ENCODE measurements around the gene NHERF1. TPM values are rescaled to one million over a fixed set of nuclear protein-coding genes. Genes with fewer than 3 reads are reported as not detected.
A peak's percentile ranks its signal among the peaks of the same experiment; 100 is the strongest.

The NHERF1 gene
- total and polyA plus RNA-seq, 2 of the 13 experiments (the other 11 are each of a cell fraction or from before 2014, with no cell fraction given), result 169 to 269 TPM

DNA sequence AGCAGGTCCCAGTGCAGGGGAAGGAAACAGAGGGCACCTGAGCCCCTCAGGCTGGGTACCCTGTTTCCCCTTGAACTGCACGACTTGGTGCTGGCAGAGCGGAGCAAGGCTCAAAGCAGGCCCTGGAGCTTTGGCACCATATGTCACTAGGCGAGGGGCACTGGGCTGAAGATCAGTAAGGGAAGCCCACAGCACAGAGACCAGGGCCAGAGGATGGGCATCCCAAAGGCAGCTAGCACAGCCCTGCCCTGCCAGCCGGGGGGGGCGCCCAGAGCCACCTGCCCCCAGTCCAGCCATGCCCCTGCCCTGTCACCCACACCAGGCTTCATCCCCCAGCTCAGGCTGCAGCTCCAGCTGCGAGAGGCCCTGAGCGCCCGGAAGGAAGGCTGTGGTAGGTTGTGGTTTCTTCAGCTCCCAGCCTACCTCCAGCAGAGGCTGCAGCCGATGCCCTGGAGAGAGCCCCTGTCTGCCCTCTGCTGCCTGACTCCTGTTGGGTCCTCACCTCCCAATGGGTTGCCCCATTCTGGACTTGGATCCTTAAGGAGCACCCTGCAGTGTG lies 10.9 kb downstream of the NHERF1 start (continued):
- TF ChIP-seq CCAR2 (optimal IDR thresholded peaks at IDR 0.05; ENCODE audit: low read depth, low read length) (no peak), ELK4 (CRISPR knock-in tag; IDR thresholded peaks at IDR 0.05; ENCODE audit: borderline replicate concordance) (no peak), ZNF703 (CRISPR knock-in tag; IDR thresholded peaks at IDR 0.05; ENCODE audit: borderline replicate concordance) (no peak), SALL1 (CRISPR knock-in tag; IDR thresholded peaks at IDR 0.05) (peak; percentile 12; the same call in 1 of the 2 replicates), HNRNPUL1 (IDR thresholded peaks at IDR 0.05; ENCODE audit: low read depth, low read length) (no peak), ZNF7 (CRISPR knock-in tag; IDR thresholded peaks at IDR 0.05) (no peak), ZBTB20 (CRISPR knock-in tag; IDR thresholded peaks at IDR 0.05; ENCODE audit: borderline replicate concordance, low read depth) (no peak), ZC3H4 (CRISPR knock-in tag; IDR thresholded peaks at IDR 0.05; ENCODE audit: borderline replicate concordance) (no peak), ZNF263 (CRISPR knock-in tag; IDR thresholded peaks at IDR 0.05) (peak; percentile 59), LRRFIP1 (CRISPR knock-in tag; conservative IDR thresholded peaks at IDR 0.05) (no peak)
- TF ChIP-seq, protein P1, sequence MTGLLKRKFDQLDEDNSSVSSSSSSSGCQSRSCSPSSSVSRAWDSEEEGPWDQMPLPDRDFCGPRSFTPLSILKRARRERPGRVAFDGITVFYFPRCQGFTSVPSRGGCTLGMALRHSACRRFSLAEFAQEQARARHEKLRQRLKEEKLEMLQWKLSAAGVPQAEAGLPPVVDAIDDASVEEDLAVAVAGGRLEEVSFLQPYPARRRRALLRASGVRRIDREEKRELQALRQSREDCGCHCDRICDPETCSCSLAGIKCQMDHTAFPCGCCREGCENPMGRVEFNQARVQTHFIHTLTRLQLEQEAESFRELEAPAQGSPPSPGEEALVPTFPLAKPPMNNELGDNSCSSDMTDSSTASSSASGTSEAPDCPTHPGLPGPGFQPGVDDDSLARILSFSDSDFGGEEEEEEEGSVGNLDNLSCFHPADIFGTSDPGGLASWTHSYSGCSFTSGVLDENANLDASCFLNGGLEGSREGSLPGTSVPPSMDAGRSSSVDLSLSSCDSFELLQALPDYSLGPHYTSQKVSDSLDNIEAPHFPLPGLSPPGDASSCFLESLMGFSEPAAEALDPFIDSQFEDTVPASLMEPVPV (CRISPR knock-in tag; IDR thresholded peaks at IDR 0.05), result no peak
- TF ChIP-seq, protein P2, sequence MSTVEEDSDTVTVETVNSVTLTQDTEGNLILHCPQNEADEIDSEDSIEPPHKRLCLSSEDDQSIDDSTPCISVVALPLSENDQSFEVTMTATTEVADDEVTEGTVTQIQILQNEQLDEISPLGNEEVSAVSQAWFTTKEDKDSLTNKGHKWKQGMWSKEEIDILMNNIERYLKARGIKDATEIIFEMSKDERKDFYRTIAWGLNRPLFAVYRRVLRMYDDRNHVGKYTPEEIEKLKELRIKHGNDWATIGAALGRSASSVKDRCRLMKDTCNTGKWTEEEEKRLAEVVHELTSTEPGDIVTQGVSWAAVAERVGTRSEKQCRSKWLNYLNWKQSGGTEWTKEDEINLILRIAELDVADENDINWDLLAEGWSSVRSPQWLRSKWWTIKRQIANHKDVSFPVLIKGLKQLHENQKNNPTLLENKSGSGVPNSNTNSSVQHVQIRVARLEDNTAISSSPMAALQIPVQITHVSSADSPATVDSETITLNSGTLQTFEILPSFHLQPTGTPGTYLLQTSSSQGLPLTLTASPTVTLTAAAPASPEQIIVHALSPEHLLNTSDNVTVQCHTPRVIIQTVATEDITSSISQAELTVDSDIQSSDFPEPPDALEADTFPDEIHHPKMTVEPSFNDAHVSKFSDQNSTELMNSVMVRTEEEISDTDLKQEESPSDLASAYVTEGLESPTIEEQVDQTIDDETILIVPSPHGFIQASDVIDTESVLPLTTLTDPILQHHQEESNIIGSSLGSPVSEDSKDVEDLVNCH (CRISPR knock-in tag; IDR thresholded peaks at IDR 0.05), result no peak
- TF ChIP-seq, protein P3, sequence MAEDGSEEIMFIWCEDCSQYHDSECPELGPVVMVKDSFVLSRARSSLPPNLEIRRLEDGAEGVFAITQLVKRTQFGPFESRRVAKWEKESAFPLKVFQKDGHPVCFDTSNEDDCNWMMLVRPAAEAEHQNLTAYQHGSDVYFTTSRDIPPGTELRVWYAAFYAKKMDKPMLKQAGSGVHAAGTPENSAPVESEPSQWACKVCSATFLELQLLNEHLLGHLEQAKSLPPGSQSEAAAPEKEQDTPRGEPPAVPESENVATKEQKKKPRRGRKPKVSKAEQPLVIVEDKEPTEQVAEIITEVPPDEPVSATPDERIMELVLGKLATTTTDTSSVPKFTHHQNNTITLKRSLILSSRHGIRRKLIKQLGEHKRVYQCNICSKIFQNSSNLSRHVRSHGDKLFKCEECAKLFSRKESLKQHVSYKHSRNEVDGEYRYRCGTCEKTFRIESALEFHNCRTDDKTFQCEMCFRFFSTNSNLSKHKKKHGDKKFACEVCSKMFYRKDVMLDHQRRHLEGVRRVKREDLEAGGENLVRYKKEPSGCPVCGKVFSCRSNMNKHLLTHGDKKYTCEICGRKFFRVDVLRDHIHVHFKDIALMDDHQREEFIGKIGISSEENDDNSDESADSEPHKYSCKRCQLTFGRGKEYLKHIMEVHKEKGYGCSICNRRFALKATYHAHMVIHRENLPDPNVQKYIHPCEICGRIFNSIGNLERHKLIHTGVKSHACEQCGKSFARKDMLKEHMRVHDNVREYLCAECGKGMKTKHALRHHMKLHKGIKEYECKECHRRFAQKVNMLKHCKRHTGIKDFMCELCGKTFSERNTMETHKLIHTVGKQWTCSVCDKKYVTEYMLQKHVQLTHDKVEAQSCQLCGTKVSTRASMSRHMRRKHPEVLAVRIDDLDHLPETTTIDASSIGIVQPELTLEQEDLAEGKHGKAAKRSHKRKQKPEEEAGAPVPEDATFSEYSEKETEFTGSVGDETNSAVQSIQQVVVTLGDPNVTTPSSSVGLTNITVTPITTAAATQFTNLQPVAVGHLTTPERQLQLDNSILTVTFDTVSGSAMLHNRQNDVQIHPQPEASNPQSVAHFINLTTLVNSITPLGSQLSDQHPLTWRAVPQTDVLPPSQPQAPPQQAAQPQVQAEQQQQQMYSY (CRISPR knock-in tag; IDR thresholded peaks at IDR 0.05), result no peak
